HepG2 (cell line): ENCODE data around the gene MFGE8. TPM values are rescaled to one million over a fixed set of nuclear protein-coding genes. Genes with fewer than 3 reads are reported as not detected.

Source experiments
- ARNT ChIP-seq: fragments of 450-650 bp; IDR thresholded peaks from 2 replicates; pipeline ENCODE4 v1.6.1; 2017
- HDAC2 ChIP-seq: sonication (generic); formaldehyde crosslinking; IDR thresholded peaks from 2 replicates; pipeline ENCODE4 v1.4.0; 2020; ENCODE audit warnings: missing genetic modification reagents
- MED13 ChIP-seq: sonication (generic); formaldehyde crosslinking; IDR thresholded peaks from 2 replicates; pipeline ENCODE4 v1.5.0; 2020; ENCODE audit warnings: missing genetic modification reagents
- MIER2 ChIP-seq: IDR thresholded peaks from 2 replicates; pipeline ENCODE4 v1.6.1; 2016; ENCODE audit warnings: missing biosample characterization, missing genetic modification reagents
- TARDBP ChIP-seq: sonication (generic); formaldehyde crosslinking; IDR thresholded peaks from 2 replicates; pipeline ENCODE4 v1.8.0; 2022; ENCODE audit warnings: mild to moderate bottlenecking, missing genetic modification reagents
- XRCC5 ChIP-seq: fragments of 200-400 bp; formaldehyde crosslinking; optimal IDR thresholded peaks from 2 replicates; pipeline ENCODE3; 2017; ENCODE audit warnings: mild to moderate bottlenecking, low read length
- ZBTB7B ChIP-seq: sonication (generic); formaldehyde crosslinking; IDR thresholded peaks from 2 replicates; pipeline ENCODE4 v1.4.0; 2020; ENCODE audit warnings: missing genetic modification reagents
- ZNF563 ChIP-seq: sonication (generic); formaldehyde crosslinking; IDR thresholded peaks from 2 replicates; pipeline ENCODE4 v1.8.0; 2022; ENCODE audit warnings: mild to moderate bottlenecking, moderate library complexity, missing genetic modification reagents
- ZNF687 ChIP-seq: sonication (generic); formaldehyde crosslinking; IDR thresholded peaks from 2 replicates; pipeline ENCODE4 v1.5.1; 2020; ENCODE audit warnings: mild to moderate bottlenecking, missing genetic modification reagents, moderate library complexity
- ZZZ3 ChIP-seq: sonication (generic); formaldehyde crosslinking; IDR thresholded peaks from 2 replicates; pipeline ENCODE4 v1.4.0; 2020; ENCODE audit warnings: missing genetic modification reagents, mild to moderate bottlenecking, borderline replicate concordance
- polyA plus RNA-seq, 8 experiments: library from polyadenylated mRNA; depleted of rRNA in 3 of 8; stranded (reverse) in 7 of 8; unstranded in 1 of 8; fragments of >200 nt; fragmentation: Illumina TruSeq in 4 of 8; extraction: Trizol in 4 of 8; gene quantifications; 2 replicates each; pipeline versions ENCODE4 v1.2.1 to v1.2.3, GENCODE V29; 2011 to 2016; ENCODE audit warnings: low read depth in 4 of 8, missing spikeins in 1 of 8, mixed read lengths in 1 of 8; ENCODE audit not compliant: insufficient read depth in 1 of 8
- total RNA-seq, 5 experiments: library from RNA; depleted of rRNA; stranded (reverse); fragments of >200 nt; fragmentation: Illumina TruSeq; extraction: Trizol; gene quantifications; 2 replicates each; pipeline ENCODE4 v1.2.3, GENCODE V29; 2016; ENCODE audit warnings: low read depth in 1 of 5
- TF ChIP-seq, protein P1 (sequence below): sonication (generic); formaldehyde crosslinking; IDR thresholded peaks from 2 replicates; pipeline ENCODE4 v1.4.0; 2020; ENCODE audit warnings: missing genetic modification reagents
- TF ChIP-seq, protein P2 (sequence below): sonication (generic); formaldehyde crosslinking; IDR thresholded peaks from 2 replicates; pipeline ENCODE4 v1.5.0; 2020; ENCODE audit warnings: mild to moderate bottlenecking, missing genetic modification reagents, moderate library complexity
- TF ChIP-seq, protein P3 (sequence below), 2 experiments: fragments of 450-650 bp in 1 of 2; sonication (generic) in 1 of 2; formaldehyde crosslinking in 1 of 2; IDR thresholded peaks; 2 replicates each; pipeline versions ENCODE4 v1.6.1 to v1.8.0; 2016 to 2022; ENCODE audit warnings: antibody characterized with exemption in 1 of 2, mild to moderate bottlenecking in 1 of 2, missing genetic modification reagents in 1 of 2

MFGE8 gene
- total and polyA plus RNA-seq, 2 of the 13 experiments (the other 11 are each of a cell fraction or from before 2014, with no cell fraction given) = 3.4 to 22.1 TPM

DNA sequence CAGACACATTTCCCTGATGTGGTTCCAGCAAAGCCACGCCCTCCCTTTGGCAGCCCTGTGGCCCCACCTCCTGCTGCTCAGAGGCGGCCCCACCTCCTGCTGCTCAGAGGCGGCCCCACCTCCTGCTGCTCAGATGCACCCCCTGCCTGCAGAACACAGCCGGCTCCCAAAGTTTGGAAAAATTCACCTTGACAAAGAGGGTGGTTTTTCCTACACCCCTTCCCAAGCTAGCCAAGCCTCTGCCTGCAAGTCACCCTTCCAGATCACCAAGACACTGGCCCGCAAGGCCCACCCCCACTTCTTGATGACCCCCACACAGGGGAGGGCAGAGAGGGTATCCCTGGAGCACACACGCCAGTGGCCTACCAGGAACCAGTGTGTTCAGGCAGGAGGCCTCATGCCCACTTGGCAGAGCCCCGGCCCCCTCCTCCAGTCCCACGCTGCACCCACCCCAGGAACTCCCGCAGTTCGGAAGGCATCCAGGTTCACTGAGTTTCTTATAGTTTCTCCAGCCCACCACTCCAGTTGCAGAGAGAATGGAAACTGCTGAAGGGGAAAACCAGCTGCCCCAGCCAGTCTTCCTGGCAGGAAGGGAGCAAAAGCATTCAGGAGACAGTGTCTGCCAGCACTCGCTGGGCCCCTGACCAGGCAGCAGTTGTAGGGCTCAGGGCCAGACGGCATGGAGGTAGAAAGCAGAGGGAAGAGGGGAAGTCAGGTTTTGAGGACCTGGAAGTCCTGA, 15.6 kb downstream of the MFGE8 start (continued):
- TF ChIP-seq, protein P1, sequence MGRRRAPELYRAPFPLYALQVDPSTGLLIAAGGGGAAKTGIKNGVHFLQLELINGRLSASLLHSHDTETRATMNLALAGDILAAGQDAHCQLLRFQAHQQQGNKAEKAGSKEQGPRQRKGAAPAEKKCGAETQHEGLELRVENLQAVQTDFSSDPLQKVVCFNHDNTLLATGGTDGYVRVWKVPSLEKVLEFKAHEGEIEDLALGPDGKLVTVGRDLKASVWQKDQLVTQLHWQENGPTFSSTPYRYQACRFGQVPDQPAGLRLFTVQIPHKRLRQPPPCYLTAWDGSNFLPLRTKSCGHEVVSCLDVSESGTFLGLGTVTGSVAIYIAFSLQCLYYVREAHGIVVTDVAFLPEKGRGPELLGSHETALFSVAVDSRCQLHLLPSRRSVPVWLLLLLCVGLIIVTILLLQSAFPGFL (CRISPR knock-in tag) = no peak
- TF ChIP-seq ZNF563 (CRISPR knock-in tag) (no peak), XRCC5 (peak; percentile 58), ZNF687 (peak; percentile 21; the same call in 1 of the 2 replicates), MIER2 (CRISPR knock-in tag) (no peak), TARDBP (no peak), ZZZ3 (CRISPR knock-in tag) (no peak), HDAC2 (CRISPR knock-in tag) (no peak), MED13 (CRISPR knock-in tag) (no peak), ARNT (no peak), ZBTB7B (CRISPR knock-in tag) (no peak)
- TF ChIP-seq, protein P2, sequence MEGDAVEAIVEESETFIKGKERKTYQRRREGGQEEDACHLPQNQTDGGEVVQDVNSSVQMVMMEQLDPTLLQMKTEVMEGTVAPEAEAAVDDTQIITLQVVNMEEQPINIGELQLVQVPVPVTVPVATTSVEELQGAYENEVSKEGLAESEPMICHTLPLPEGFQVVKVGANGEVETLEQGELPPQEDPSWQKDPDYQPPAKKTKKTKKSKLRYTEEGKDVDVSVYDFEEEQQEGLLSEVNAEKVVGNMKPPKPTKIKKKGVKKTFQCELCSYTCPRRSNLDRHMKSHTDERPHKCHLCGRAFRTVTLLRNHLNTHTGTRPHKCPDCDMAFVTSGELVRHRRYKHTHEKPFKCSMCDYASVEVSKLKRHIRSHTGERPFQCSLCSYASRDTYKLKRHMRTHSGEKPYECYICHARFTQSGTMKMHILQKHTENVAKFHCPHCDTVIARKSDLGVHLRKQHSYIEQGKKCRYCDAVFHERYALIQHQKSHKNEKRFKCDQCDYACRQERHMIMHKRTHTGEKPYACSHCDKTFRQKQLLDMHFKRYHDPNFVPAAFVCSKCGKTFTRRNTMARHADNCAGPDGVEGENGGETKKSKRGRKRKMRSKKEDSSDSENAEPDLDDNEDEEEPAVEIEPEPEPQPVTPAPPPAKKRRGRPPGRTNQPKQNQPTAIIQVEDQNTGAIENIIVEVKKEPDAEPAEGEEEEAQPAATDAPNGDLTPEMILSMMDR (CRISPR knock-in tag) = peak; percentile 65
- TF ChIP-seq, protein P3, sequence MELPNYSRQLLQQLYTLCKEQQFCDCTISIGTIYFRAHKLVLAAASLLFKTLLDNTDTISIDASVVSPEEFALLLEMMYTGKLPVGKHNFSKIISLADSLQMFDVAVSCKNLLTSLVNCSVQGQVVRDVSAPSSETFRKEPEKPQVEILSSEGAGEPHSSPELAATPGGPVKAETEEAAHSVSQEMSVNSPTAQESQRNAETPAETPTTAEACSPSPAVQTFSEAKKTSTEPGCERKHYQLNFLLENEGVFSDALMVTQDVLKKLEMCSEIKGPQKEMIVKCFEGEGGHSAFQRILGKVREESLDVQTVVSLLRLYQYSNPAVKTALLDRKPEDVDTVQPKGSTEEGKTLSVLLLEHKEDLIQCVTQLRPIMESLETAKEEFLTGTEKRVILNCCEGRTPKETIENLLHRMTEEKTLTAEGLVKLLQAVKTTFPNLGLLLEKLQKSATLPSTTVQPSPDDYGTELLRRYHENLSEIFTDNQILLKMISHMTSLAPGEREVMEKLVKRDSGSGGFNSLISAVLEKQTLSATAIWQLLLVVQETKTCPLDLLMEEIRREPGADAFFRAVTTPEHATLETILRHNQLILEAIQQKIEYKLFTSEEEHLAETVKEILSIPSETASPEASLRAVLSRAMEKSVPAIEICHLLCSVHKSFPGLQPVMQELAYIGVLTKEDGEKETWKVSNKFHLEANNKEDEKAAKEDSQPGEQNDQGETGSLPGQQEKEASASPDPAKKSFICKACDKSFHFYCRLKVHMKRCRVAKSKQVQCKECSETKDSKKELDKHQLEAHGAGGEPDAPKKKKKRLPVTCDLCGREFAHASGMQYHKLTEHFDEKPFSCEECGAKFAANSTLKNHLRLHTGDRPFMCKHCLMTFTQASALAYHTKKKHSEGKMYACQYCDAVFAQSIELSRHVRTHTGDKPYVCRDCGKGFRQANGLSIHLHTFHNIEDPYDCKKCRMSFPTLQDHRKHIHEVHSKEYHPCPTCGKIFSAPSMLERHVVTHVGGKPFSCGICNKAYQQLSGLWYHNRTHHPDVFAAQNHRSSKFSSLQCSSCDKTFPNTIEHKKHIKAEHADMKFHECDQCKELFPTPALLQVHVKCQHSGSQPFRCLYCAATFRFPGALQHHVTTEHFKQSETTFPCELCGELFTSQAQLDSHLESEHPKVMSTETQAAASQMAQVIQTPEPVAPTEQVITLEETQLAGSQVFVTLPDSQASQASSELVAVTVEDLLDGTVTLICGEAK (IDR thresholded peaks at IDR 0.05) = no peak
- TF ChIP-seq, protein P3 (CRISPR knock-in tag; IDR thresholded peaks at IDR 0.05) = no peak
